ENCODE data around the gene NID1.

NID1 gene

DNA sequence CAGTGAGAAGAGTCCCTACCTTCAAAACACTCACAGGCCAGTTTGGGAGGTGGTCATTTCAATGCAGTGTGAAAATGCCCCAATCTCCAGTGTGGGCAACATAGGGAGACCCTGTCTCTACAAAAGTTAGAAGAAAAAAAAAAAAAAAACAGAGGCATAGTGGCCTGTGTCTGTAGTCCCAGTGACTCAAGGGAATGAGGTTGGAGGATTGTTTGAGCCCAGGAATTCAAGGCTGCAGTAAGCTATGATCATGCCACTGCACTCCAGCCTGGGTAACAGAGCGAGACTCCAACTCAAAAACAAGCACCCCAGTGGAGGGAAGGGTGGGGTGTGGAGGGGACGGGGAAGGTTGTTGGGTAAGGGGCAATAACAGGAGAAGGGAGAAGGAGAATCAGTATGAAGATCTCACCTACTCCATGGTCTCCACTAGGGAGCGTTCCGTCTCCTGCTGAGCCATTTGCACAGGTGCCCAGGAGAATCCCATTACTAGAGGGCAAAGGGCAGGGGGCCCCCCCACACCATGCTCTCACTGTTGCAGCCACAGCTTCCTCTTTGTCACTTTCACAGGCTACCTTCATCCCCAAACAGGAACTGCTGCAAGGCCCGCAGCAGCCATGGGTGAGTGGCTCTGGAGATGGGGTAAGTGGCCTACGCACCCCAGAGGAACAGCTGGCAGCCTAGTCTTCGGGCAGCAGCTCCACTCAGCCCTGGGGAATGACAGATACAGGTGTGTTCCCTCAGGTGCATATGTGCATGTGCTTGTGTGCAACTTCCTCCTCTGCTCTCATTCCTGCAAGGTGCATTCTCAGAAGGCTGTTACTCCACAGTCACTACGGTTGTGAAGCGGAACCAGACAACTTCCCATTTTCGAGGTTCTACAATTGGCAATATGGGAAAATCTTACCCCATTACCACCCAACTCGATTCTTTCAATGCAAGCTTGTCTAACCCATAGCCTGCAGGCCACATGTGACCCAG is 110.3 kb downstream of the NID1 start:
- DNase-seq = peak; percentile 16

DNA sequence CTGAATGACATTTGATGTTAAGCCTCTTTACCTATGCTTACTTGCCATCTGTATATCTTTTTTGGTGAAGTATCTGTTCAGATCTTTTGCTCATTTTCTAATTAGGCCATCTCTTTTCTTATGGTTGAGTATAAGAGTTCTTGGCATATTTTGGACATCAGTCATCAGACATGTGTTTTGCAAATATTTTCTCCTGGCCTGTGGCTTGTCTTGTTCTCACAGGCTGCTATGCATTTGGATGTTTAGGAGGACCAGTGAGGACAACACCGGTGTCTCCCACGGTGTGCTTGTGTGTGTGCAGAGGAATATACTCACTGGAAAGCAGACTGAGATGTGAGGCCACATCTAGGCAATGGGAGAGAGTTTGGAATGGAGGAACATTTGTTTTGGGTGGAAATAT is 111.1 kb downstream of the NID1 start:
- DNase-seq = no peak

GRCh38 chr1:235952950-235953615 is 111.8 kb downstream of the NID1 start:
- no peak for DNase-seq

GRCh38 chr1:235951661-235952060 is 113.2 kb downstream of the NID1 start:
- DNase-seq = no peak

DNA sequence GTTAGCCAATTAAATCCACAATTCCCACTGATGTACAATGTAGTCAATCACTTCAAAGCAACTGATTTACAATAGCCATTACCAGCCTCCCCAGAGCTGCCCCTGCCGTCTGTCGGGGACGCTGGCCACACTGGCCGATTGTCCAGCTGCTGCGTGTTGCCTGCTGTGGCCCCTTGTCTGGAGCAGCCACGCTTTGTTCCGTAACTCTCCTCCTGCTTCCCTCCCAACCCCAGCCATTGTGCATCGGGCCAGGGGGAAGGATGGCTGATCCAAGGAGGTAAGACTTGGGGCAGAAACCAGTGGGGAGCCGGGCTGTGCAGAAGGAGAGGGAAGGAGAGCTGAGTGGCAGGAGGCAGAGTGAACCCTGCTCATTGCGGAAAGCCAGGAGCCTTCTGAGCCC is 114.6 kb downstream of the NID1 start:
- no peak for DNase-seq

- no peak for DNase-seq
These were observed 116.0 kb downstream of the NID1 start for GRCh38 chr1:235948774-235949427.

DNA sequence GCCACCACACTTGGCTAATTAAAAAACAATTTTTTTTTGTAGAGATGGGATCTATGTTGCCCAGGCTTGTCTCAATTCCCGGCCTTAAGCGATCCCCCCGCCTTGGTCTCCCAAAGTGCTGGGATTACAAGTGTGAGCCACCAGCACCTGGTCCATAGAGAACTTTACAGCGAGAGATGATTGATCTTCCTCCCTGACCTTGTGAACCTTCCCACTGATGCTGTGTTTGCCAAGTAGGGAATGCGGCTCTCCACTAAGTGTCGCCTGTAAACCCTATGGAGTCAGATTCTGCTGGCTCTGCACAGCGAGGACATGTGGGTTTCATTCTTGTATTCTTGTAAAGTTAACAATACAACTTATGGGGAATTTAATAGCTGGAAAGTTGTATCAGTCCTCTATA is 116.9 kb downstream of the NID1 start:
- no peak for DNase-seq

GRCh38 chr1:235946571-235946981 is 118.3 kb downstream of the NID1 start:
- no peak for DNase-seq

- no peak for DNase-seq
These were observed 118.9 kb downstream of the NID1 start for GRCh38 chr1:235945775-235946570.

DNA sequence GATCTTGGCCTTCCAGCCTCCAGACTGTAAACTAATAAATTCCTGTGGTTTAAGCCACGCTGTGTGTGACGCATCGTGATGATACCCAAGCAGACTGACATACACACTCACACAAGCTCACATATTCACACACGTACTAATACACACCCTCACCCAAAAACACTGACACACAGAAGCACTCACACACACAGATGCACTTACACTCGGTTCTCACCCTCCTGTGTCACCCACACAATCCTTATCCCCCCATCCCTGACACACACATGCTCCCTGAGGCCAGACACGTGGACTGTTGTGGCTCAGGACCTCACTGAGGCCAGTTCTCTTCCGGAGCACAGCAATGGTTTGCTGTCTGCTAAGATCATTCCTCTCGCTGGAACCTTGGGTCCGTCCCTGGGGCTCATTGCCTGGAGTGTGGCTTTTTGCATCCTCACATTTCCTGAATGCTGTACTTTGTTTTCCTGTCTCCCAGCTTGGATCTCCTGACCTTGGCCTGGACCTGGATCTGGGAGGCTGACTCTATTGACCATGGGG is 121.2 kb downstream of the NID1 start:
- DNase-seq = no peak

GRCh38 chr1:235942979-235943575 is 121.8 kb downstream of the NID1 start:
- DNase-seq = no peak

DNA sequence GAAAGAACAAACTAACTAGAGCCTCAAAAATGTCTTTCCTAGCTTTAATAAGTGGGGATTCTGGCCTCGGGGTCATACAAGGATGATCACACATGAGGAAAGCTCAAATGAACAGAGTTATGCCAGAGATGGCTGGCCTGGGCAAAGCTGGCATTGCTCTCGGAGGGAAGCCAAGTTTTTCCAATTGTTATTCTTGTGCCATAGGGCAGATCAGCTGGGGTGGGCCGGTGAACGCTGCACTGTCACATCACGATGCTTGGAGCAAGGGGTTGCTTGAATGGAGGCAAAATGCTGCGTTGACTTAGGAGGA is 122.3 kb downstream of the NID1 start:
- DNase-seq = no peak

- DNase-seq = no peak
These were observed 122.8 kb downstream of the NID1 start for GRCh38 chr1:235941876-235942624.

DNA sequence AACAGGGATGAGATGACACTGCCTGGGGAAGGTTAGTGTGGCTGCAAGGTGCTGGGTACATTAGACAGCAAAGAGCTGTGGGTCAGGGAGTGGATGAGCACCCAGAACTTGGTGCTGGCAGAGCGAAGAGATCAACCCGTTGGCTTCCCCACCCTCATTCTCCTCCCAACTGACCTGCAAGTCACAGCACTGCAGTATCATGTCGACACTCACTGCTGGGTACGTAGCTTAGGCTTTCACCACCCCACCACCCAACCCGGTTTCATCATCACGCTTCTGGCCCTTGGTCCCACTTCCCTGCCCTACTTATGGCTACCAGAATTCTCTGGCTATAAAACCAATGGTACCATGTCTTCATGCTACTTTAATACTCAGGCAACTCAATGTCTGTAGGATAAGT is 124.6 kb downstream of the NID1 start:
- no peak for DNase-seq

DNA sequence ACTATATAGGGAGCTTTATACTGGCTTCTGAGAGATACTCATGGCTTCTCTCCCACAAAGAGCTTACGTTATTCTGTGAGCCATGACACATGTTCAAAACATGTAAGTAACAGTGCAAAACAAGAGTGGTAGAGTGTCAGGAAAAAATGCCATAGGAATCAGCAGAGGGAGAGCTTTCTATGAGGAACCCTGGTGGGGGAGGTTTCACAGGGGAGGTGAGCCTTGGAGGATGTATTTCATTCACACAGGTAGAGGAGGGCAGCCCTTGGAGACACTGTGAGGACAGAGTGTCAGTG is 125.5 kb downstream of the NID1 start:
- DNase-seq = no peak

GRCh38 chr1:235938709-235939479 is 126.0 kb downstream of the NID1 start:
- DNase-seq = no peak

DNA sequence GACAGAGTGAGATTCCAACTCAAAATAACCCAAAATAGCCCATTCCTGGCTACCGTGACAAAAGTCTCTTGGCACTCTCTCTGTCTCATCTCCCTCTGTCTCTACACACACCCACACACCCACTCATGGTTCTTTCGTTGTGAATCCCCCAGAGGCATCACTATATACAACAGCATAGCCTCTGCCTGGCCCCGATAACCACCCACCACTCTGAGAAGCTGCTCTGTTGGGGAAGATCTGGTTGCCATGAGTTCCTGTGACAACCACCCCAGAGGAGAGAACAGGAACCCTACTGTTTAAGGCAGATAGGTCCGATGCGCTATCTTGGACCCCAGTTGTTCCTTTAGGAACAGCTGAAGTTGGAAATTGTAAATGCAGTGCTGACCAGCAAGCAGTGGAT is 127.8 kb downstream of the NID1 start:
- DNase-seq = no peak

DNA sequence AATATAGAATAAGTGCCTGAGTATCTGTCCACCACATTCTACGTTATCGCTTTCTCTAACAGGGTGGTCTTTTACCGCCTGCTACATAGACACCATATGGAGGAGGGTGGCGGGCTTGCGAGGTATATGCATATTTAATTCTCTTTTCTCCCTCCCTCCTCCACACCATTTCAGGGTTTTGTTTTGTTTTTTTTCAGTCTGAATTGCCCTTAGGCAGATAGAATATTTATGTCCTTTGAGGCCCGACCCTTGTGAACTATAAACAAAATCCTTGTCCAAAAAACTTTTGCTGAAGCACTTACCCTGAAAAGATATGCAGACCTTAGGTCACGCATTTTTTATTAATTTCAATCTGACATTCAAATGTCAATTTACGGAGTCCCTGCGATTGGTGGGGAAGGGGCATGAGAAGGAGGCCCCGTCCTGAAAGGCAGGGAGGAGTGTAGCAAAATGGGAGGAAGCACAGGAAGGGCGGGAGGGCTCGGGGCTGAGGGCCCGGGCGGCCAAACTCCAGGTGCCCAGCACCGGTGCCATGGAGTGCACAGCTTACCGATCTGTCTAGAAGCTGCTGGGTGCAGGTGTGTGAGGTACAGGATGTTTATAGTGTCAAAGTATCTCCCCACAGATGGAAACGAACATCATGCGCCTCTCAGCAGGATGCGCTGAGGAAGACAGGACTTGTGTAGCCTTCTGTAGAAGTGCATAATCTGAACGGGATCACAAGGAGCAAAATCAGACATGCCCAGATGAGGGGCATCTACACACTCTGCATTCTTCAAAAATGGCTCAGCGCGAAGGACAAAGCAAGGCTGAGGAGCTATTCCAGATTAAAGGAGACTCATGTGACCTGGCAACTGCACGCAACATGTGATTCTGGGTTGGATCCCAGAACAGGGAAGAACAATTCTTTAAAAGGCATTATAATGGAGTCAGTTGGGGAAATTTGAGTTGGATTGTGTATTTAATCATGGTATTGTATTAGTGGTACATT is 129.4 kb downstream of the NID1 start:
- DNase-seq = no peak

GRCh38 chr1:235933766-235934116 is 131.1 kb downstream of the NID1 start:
- no peak for DNase-seq

All from activated gamma-delta T cell (primary cell).